SW480 (cell line): ENCODE measurements around the gene TMEM140.
"Not testable (repeated sequence)": the region's sequence is repeated elsewhere in the genome, so short reads cannot be mapped to it uniquely, and the experiment has no call there.

Source experiments
- DNase-seq: peaks from one replicate; pipeline ENCODE4 v3.0.0-alpha.2; 2016; ENCODE audit warnings: low spot score

TMEM140 gene

DNA sequence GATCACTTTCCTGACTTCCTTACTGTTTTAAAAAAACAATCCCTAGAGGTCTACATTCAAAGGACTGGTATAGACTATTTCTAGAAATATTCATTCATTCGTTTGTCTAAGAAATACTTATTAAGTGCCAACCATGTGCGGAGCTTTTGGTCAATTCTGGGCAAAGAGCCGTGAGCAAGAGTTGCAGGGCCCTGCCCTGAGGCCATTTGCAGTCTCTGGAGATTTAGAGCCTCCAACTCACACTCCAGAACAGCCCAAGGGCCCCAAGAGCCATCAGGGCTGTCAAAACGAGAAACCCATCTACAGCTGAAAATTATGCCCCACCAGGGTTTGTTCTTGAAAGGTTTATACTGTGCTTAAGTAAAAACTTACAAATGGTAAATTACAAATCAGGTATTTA is 47.3 kb downstream of the TMEM140 start:
- DNase-seq, result no peak

DNA sequence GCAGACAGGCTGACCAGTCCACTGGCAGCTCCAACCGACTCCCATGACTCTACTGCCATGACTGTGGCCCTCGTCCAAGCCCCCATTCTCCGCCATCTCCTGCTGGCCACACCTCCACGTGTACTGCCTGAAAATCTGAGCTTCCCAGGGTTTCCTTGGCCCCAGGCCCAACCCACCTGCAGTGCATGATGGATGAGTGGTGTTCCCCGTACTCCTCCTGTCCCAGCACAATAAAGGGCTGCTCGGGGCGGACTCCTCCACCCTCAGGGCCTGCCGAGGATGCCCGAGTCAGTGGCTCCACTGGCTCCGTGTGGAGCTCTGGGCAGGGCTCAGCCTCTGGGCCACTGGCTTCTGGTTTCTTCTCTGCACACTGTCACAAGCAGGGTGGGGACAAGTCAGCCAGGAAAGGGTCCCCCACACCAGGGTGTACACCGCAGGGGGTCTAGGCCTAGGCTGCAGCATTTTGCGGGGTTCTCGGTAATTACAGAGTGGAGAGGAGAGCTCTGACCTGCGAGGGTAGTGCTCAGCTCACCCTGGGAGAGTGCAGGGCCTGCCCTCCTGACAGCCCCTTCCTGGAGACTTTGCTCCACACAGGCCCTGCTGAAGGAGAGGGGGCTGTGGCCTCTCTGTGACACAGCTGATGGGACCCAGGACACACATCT is 48.2 kb downstream of the TMEM140 start:
- DNase-seq, result no peak

DNA sequence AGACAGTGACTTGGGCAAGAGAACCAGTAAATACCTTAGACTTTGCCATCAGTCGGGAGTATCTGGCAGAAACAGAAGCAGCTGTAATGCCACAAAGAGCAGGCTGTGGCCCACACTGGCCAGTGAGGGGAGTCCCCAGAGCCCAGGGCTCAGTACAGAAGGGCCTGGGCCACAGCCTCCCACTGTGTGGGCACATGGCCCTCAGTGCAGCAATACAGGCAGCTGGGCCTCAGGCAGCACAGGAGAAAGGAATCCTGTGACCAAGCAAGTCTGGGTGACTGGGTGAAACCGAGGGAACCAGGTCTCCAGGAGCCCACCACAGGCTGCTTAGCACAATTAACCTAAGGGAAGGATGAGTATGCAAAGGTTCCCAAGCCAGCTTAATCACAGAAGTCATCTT is 49.5 kb downstream of the TMEM140 start:
- no peak for DNase-seq

DNA sequence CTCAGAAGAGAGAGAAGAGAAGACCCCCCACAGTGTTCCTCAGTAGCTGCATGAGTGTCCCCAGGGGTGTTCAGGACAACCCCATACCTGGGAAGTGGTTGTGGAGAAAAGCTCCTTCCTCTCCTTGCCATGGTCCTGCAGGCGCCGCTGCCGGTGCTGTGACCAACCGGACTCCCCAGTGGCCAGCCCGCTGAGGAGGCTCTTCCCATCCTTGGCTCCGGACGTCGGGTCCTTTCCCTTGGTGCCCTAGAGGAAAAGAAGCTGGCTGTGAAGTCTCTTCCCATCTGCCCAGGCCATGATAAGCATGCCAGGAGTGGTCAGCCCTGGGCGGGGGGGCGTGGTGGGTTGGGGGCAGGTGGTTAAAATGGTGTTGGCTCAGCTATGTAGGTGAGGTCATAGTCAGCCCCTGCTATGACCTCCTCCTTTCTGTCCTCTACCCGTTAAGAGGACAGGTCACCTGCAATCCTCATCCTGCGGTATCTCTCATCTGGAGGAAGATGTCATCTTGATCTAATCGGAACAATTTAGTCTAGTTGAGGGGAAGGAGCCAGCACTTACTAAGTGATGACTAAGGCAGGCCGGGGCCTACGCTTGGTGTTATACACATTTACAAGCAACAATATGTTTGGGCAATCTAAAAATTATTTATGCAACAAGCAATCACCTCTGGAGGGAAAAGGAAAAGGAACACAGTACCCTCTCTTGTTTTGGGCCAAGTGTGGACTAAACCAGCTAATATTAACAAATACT is 50.2 kb downstream of the TMEM140 start:
- DNase-seq, result no peak

DNA sequence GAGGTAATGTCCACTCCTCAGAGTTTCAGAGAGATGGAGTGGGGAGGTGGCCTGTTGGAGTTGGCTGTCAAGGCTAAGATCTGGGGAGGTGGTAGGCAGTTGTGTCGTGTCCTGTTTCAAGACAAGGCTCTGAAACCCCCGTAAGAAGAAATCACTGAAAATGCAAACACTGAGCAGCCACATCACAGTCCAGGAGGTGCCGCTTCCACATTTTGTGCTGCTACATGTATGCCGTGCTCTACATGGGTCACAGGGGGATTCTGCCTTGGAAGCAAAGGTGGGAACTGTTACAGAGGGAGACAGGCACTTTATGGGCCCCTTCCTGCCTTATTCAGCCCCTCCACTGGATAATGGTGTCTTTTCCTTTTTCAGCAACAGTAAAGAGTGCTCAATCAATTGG is 51.6 kb downstream of the TMEM140 start:
- DNase-seq, result no peak

DNA sequence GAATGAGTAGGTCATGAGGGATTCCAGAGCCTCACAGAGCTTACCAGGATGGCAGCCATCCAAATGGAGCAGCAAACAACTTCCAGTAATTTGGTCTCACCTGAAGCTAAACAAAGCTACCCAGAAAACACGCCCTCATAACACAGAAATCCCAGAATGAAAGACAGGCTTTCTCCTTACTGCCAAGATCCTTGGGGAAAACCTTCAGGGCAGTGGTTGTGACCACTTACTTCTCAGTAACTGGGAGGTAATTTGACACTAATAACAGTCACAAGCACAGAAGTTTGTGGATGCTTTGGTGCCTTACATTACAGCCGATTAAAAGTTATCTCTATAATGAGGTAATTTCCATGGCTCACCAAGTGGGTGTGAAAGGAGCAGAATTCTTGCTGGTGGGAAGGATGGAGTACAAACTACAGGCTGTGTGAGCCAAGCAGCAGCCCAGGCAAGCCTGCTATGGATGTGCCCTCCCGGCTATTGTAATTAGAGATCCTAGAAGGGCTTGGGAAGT is 53.0 kb downstream of the TMEM140 start:
- DNase-seq, result no peak

DNA sequence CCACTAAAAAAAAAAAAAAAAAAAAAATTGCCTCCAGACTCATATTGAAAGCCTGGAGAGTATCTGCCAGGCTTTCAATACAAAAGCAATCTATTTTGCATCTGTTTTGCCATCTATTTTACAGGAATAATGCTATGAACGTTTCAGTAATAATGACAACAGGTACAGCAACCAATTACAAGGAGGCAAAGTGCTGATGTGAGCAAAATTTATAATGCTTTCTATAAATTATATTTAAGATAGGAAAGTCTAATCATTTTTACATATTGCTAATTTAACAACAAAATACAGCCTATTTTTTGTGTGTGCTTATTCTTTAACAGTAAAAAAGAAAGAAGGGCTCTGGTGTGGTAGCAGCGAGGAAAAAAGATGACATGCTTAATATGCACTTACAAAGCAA is 53.5 kb downstream of the TMEM140 start:
- DNase-seq, result no peak

DNA sequence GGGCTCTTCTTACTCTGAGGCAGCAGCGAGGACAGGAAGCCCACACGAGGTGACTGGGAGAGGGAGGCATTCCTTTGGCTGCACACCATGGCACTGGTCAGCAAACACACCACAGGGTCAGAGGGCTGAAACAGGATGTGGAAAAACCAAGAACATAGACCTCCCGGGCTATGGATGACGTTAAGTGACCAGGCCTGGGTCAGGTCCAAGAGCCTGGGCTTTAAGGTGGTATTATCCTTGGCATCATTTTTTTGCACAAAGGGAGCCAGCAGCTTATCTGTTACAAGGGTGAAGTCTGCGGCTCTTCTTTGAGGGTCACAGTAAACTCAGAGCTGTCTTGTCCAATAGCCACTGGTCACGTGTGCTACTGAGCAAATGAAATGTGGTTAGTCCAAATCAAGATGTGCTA is 56.5 kb downstream of the TMEM140 start:
- DNase-seq, result no peak

DNA sequence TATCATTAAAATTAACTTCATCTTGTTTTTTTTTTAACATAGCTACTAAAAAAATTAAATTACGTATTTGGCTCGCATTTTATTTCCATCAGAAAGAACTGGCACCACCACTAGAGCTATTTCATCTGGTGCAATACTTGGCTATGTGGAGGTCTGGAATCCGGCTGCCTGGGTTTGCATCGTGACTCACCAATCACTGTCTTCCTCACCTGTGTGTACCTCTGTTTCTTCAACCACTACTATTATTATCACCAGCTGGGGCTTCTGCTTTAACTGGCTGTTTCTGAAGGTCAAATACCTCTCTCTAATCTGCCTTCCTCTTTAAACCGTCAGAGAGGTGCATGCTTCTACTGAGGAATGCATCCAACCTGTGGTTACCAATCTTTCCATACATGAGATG is 57.0 kb downstream of the TMEM140 start:
- DNase-seq, result no peak

DNA sequence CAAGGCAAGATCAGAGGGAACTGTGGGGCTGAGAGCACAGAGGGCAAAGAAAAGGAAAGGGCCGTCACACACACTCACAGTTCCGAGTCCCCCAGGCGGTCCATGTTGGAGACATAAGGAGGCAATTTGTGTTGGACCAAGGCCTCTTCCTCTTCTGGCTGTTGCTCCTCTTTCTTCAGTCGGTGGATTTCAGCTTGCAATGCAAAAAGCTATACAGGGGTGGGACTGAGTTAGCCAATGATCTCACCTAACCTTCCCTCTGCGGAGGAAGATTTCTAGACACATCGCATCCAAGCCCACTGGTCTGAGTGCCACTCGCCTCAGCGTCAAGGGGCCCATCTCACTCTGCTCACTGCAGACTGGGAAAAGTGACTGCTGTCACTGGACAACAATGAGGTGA is 58.0 kb downstream of the TMEM140 start:
- DNase-seq, result no peak

DNA sequence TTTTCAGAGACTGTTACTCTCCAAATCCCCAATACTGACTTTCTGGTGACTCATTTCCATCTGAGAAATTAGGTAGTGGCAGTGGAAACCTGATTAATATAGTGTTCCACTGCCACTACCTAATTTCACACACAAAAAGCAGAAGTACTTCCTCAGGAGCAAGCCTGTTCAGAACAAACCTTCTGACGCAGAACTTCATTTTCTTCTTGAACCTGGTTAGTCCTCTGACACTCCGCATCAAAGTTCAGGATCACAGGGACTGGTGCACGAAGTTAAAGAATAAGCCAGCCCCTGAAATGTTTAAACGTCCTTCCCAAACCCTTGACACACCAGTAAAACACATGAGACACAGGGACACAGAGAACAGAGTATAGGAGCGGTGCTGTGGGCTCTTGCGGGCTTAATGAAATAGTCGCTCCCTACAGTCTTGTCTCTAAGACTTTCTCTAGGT is 59.1 kb downstream of the TMEM140 start:
- no peak for DNase-seq

DNA sequence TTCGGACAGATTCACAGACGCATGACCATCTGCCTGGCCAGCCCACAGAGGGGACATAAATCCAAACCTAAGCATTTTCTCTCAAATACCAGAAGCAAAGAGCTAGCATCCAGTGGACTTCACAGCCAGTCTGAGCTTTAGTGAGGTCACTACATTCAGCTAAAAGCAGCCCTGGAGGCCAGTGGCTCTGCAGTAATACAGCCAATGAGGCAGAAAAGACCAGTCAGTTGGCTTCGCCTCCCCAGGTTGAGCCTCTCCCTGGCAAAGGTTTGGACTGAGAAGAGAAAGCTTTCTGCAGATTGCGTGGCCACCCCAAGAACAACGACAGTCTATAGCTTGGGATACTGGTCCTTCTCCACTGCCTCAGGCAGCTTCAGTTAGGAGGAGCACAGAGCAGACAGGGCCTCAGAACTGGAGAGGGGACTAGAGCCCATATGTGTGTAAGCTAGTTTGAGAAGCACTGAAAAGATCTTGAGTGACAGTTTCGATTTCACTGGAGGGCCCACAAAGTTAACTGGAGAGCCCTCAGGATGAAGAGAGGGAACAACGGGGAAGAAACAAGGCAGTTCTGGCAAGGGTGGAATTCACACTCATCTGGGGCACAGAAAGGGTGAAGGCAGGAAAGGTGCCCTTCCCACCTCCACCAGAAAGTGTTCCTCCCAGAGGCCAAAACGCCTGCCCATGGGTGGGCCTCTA is 59.7 kb downstream of the TMEM140 start:
- no peak for DNase-seq

DNA sequence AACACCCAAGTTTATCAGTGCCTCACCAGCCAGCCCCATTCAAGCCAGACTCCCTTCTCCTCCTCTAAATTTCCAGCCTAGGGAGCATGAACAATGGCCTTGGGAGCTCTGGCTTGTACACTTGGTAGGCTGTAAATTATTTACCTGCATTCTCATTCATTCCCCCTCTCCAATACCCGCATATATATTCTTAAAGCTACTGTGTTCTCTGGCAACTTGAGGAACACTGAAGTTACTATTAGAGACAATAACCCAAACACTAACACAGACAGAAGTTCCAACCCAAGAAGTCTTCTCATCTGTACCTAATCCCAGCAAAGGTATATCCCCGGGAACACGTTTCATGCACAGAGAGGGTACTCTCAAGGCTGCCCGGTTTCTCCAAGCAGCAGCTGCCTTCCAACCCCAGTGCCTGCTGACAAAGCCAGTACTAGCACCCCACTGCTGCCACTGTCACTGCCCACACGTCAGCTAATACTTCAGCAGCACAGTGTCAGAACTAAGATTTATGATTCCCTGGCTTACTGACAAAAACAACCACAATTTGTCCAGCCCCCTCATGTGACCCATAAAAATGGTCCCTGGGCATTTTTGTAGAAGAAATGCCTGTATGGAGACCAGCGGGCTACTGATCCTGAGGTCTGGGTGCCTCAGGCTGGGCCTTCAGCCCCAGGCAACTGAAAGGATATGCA is 60.4 kb downstream of the TMEM140 start:
- DNase-seq, result no peak

DNA sequence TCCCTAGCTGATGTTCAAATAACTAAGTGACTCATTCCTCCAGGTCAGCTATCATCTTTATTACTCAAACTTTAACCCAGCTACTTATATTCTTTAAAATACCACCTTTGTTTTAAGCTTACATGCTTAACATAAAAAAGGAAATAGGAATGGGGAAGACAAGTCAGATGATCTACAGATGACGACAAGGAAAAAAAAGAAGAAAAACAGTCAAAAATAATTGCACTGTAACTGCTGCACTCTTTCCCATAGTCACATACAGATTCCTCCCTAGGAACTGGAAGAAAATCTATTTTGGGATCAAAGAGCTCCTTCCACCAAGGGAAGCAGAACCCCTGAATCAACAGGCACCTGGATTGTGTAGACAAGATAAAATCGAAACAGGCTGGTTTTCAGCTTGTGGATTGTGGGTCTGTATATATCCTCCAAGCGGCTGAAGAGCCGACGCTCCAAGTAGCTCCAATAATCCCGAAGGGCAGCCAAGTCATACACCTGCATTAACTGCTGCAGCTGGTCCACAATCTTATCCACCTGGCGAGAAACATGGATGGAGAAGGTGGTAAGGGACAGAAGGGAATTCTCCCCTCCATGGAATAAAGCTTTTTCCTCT is 61.5 kb downstream of the TMEM140 start:
- DNase-seq, result no peak

DNA sequence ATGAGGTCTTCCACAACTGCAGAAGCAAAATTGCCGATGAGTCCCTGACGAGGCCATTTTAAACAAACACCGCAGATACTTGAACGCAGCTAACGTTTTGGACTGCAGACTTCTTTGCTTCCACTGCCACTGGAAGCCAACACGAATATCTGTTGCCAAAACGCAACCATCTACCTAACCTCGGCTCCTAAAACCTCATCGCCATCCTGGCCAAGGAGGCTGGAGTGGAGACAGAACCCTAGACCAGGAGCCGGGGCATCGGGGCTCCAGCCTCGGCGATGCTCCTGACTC is 63.0 kb downstream of the TMEM140 start:
- DNase-seq, result peak; percentile 29

DNA sequence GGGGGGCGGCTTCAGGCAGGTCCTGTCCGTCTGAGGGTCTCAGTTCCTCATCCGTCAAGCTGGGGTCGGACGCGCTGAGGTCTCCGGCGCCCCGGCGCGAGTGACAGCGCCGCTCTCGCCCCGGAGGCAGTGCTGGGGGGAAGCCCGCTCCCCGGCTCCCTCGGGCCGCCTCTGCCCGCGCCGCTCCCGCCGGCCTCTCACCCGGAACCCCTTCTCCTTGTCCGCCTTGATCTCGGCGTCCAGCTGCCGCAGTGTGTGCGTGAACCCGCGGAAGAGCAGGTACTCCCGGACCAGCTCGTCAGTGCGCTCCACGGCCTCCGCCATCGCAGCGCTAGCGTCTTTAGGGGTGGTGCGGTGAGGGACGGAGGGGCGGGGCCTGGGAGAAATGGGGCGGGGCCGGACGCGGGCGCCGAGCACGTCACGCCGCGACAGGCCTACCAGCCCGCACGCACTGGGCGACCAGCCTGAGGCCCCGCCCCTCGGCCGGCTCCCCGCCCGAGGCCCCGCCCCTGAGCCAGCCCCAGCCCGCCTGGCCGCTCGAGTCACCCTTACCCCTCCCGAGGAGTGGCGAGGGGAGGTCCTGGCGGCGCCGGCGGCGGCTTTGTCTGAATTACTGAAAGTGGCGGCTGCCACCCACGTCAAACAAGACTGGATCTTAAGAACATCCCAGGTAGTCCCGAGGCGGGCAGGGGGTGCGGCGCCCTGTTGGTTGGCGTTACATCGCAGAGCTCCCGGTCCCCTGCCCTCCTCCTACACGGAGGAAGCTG is 63.5 kb downstream of the TMEM140 start, which contains the start of gene WDR91:
Gene WDR91, minus strand, starts transcription at position 348 of the 767 bp plus-strand sequence. Its CDS starts 24 bp downstream, at position 324.
- DNase-seq, result peak; percentile 83

DNA sequence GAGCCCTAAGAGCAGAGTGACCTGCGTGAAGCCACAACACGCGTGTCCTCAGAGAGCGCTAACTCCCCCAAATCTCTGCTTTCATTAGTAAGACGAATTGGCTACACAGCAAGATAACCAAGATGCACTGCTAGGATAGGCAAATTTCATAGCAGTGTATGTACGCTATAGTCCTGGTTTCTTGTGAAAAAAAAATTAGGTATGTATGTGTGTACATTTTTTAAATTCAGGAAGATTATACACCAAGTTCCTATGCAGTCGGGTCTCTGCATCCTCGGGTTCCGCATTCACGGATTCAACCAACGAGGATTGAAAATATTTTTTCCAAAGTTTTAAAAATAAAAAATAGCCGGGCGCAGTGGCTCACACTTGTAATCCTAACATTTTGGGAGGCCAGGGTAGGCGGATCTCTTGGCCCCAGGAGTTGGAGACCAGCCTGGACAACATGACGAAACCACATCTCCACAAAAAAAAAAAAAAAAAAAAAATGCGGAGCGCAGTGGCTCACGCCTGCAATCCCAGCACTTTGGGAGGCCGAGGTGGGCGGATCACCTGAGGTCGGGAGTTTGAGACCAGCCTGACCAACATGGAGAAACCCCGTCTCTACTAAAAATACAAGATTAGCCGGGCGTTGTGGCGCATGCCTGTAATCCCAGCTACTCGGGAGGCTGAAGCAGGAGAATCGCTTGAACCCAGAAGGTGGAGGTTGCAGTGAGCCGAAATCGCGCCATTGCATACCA is 64.2 kb downstream of the TMEM140 start:
- DNase-seq, result not testable (repeated sequence)

DNA sequence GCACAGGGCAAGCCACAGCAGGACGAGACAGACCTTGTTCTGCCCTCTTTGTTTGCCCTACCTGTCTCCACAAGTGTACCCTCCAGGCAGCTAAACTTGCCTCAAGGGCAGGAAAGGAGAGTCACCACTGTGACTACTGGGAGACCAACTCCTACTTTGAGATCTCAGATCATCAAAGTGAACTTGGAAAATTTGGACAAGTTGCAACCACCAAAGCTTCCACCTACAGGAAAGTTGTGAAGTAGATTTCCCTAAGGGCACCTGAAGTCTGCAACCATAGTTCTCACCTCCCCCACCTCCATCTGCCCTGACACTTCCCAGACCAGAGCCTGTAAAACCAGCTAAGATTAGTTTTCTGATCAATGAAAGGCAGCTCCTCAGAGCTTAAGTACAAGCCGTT is 66.0 kb downstream of the TMEM140 start:
- no peak for DNase-seq

DNA sequence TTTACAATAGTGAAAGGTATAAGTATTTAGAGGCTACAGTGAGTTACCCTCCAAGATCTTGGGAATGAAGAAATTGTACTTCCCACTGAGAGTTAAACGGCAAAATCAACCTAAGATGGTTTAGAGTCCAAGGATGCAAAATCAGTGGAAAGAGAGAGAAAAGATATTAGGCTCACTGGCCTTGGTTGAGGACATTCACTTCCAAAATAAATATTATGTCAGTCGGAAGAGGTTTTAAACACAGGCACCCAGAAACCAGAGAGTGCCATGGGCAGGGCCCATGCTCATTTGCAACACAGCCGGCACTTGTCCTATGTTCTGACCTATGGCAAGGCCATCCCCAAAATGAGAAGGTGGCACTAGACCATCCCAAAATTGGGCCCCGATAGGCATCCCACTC is 67.3 kb downstream of the TMEM140 start:
- no peak for DNase-seq

DNA sequence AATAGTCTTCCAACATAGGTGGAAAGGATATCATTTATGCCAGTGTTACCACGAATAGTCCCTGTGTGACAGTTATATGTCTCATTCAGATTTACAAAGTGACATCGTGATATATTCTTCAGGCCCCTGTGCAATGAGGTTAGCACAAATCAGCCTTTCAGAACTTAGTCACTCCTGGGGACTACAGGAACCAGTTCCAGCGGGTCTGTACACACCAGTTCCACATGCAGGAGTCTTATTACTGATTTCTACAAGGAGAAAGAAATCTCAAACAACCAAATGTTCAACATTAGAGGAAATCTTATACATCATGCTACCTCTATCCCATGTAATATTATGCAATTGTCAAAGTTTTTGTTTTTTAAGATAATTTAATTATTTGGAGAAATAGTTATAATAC is 67.8 kb downstream of the TMEM140 start:
- DNase-seq, result no peak
